ENCODE results near the gene COX7A2L. TPM values are rescaled to one million over a fixed set of nuclear protein-coding genes. Genes with fewer than 3 reads are reported as not detected.

The COX7A2L gene
- total RNA-seq, 4 donors from 2014 or later: 85.3 to 131 (median 113) TPM

- no peak for ATAC-seq
- WGBS, 2 donors (ENCODE audit: low coverage in 1 of 2): 67 to 100% methylated on average over 1 of the region's 1 CpG
- H3K27me3 ChIP-seq: peaks cover 5% of the 10 kb centered on the region
- no peaks in the 10 kb centered on the region for H3K9me3 ChIP-seq
- no peak overlapping the region for H3K27ac ChIP-seq
- no peak overlapping the region for H3K4me3 ChIP-seq
- H3K4me1 ChIP-seq: no peaks in the 10 kb centered on the region
- H3K36me3 ChIP-seq: no peaks in the 10 kb centered on the region
- TF ChIP-seq POLR2A (IDR thresholded peaks at IDR 0.05) (no peak), POLR2AphosphoS5 (IDR thresholded peaks at IDR 0.05) (no peak), EP300 (IDR thresholded peaks at IDR 0.05) (no peak), CTCF (IDR thresholded peaks at IDR 0.05) (no peak)
Measured at GRCh38 chr2:42392191-42392590, 31.2 kb upstream of the COX7A2L start.

- TF ChIP-seq POLR2A (IDR thresholded peaks at IDR 0.05) (no peak), POLR2AphosphoS5 (IDR thresholded peaks at IDR 0.05) (no peak), CTCF (IDR thresholded peaks at IDR 0.05) (no peak), EP300 (IDR thresholded peaks at IDR 0.05) (no peak)
- H3K4me3 ChIP-seq: no peak overlapping the region
- H3K27ac ChIP-seq: no peak overlapping the region
- no peaks in the 10 kb centered on the region for H3K36me3 ChIP-seq
- 70 to 75% methylated on average over 5 of the region's 5 CpGs for WGBS, 2 donors (ENCODE audit: low coverage in 1 of 2)
- H3K9me3 ChIP-seq: no peaks in the 10 kb centered on the region
- peaks cover 5% of the 10 kb centered on the region for H3K27me3 ChIP-seq
- no peaks in the 10 kb centered on the region for H3K4me1 ChIP-seq
- no peak for ATAC-seq
Measured at GRCh38 chr2:42390401-42390969, 29.5 kb upstream of the COX7A2L start.

GRCh38 chr2:42386682-42387081 lies 25.7 kb upstream of the COX7A2L start:
- Histone ChIP-seq H3K27me3 (no peaks in the 10 kb centered on the region), H3K4me3 (no peak overlapping the region), H3K9me3 (no peaks in the 10 kb centered on the region), H3K27ac (no peak overlapping the region), H3K4me1 (no peaks in the 10 kb centered on the region), H3K36me3 (no peaks in the 10 kb centered on the region)
- TF ChIP-seq POLR2A (IDR thresholded peaks at IDR 0.05) (no peak), POLR2AphosphoS5 (IDR thresholded peaks at IDR 0.05) (no peak), CTCF (IDR thresholded peaks at IDR 0.05) (no peak), EP300 (IDR thresholded peaks at IDR 0.05) (no peak)
- 80 to 89% methylated on average over 3 of the region's 5 CpGs for WGBS, 2 donors (ENCODE audit: low coverage in 1 of 2)
- no peak for ATAC-seq

GRCh38 chr2:42385225-42385624 lies 24.2 kb upstream of the COX7A2L start:
- ATAC-seq: no peak
- no peaks in the 10 kb centered on the region for H3K9me3 ChIP-seq
- H3K36me3 ChIP-seq: no peaks in the 10 kb centered on the region
- H3K27me3 ChIP-seq: no peaks in the 10 kb centered on the region
- no peak overlapping the region for H3K27ac ChIP-seq
- no peaks in the 10 kb centered on the region for H3K4me1 ChIP-seq
- TF ChIP-seq POLR2AphosphoS5 (IDR thresholded peaks at IDR 0.05) (no peak), POLR2A (IDR thresholded peaks at IDR 0.05) (no peak), CTCF (IDR thresholded peaks at IDR 0.05) (no peak), EP300 (IDR thresholded peaks at IDR 0.05) (no peak)
- no peak overlapping the region for H3K4me3 ChIP-seq
- WGBS, 2 donors (ENCODE audit: low coverage in 1 of 2): 70 to 72% methylated on average over 2 to 3 of the region's 7 CpGs

- Histone ChIP-seq H3K36me3 (no peaks in the 10 kb centered on the region), H3K27me3 (no peaks in the 10 kb centered on the region), H3K4me3 (no peak overlapping the region), H3K27ac (no peak overlapping the region), H3K4me1 (no peaks in the 10 kb centered on the region), H3K9me3 (no peaks in the 10 kb centered on the region)
- 81 to 86% methylated on average over 4 to 9 of the region's 11 CpGs for WGBS, 2 donors (ENCODE audit: low coverage in 1 of 2)
- ATAC-seq: no peak
- no peak for TF ChIP-seq POLR2AphosphoS5 (IDR thresholded peaks at IDR 0.05)
- TF ChIP-seq CTCF (IDR thresholded peaks at IDR 0.05): no peak
- no peak for TF ChIP-seq POLR2A (IDR thresholded peaks at IDR 0.05)
- TF ChIP-seq EP300 (IDR thresholded peaks at IDR 0.05): no peak
Measured at GRCh38 chr2:42383855-42384530, 23.0 kb upstream of the COX7A2L start.

All from gastroesophageal sphincter (tissue), 4 donors.